Measurements from ENCODE around the gene WNT3A.

DNA sequence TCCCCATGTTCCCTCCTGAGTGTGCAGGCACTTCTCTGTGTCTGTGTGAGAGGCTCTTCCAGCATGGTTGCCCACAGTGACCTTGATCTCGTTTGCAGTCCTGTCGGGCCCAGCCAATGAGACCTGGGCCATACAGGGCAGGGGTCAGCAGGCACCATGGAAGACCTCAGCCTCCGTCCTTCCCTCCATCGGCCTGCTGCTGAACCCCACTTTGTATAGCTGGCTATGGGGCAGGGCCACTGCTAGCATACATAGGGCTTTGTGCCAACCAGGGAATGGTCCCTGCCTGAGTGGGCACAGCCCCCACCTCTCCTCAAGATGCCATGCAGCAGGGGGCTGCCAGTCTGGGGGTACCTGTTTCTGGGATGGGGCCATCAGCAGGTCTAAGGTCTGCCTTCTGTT, 92.5 kb downstream of the WNT3A start:
- TF ChIP-seq, protein P1, sequence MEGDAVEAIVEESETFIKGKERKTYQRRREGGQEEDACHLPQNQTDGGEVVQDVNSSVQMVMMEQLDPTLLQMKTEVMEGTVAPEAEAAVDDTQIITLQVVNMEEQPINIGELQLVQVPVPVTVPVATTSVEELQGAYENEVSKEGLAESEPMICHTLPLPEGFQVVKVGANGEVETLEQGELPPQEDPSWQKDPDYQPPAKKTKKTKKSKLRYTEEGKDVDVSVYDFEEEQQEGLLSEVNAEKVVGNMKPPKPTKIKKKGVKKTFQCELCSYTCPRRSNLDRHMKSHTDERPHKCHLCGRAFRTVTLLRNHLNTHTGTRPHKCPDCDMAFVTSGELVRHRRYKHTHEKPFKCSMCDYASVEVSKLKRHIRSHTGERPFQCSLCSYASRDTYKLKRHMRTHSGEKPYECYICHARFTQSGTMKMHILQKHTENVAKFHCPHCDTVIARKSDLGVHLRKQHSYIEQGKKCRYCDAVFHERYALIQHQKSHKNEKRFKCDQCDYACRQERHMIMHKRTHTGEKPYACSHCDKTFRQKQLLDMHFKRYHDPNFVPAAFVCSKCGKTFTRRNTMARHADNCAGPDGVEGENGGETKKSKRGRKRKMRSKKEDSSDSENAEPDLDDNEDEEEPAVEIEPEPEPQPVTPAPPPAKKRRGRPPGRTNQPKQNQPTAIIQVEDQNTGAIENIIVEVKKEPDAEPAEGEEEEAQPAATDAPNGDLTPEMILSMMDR (IDR thresholded peaks at IDR 0.05; ENCODE audit: low read depth, low read length) = no peak
- no peak for TF ChIP-seq POLR2A (IDR thresholded peaks at IDR 0.05; ENCODE audit: extremely low read depth, insufficient read length)

Measured in NB4 (cell line).